Natural killer cell (primary cell): ENCODE results near the gene CEP41. TPM values are rescaled to one million over a fixed set of nuclear protein-coding genes. Genes with fewer than 3 reads are reported as not detected.
A peak's percentile ranks its signal among the peaks of the same experiment; 100 is the strongest.

Experiments used
- ATAC-seq, 3 donors: fragments of 150-1000 bp in 2 of 3; fragments of 200-7000 bp in 1 of 3; cut with Tn5 transposase; 1 replicate in 1 of 3; 2 replicates in 2 of 3; pipeline ENCODE4 v1.10.0; 2021; ENCODE audit warnings: mild to moderate bottlenecking in 2 of 3, moderate library complexity in 2 of 3
- DNase-seq, 2 donors: peaks; one replicate each; pipeline versions ENCODE4 v3.0.0 to v3.0.0-alpha.2; 2013 to 2021; ENCODE audit warnings: mixed read lengths in 1 of 2
- H3K27ac ChIP-seq: one replicate; pipeline ENCODE4 v1.5.1; 2013; ENCODE audit warnings: mild to moderate bottlenecking, low read length
- H3K27me3 ChIP-seq: one replicate; pipeline ENCODE4 v1.6.1; 2013; ENCODE audit warnings: low read length; ENCODE audit not compliant: control insufficient read depth, insufficient read depth
- H3K36me3 ChIP-seq: one replicate; pipeline ENCODE4 v1.6.1; 2013; ENCODE audit warnings: low read length; ENCODE audit not compliant: control insufficient read depth, insufficient read depth
- H3K4me1 ChIP-seq: one replicate; pipeline ENCODE4 v1.6.1; 2013; ENCODE audit warnings: low read length; ENCODE audit not compliant: control insufficient read depth, insufficient read depth
- H3K4me3 ChIP-seq: one replicate; pipeline ENCODE4 v1.5.1; 2013; ENCODE audit warnings: low read length
- H3K9me3 ChIP-seq: one replicate; pipeline ENCODE4 v1.6.1; 2013; ENCODE audit warnings: low read length; ENCODE audit not compliant: control insufficient read depth, insufficient read depth
- H3K27ac Mint-ChIP-seq, 2 donors: one replicate each; pipeline ENCODE4 v1.8.0; 2022; ENCODE audit warnings: mild to moderate bottlenecking in 2 of 2, mixed read lengths in 2 of 2, moderate library complexity in 1 of 2
- H3K27me3 Mint-ChIP-seq, 2 donors: one replicate each; pipeline ENCODE4 v1.8.0; 2022; ENCODE audit warnings: low read depth in 2 of 2, mixed read lengths in 2 of 2
- H3K36me3 Mint-ChIP-seq: one replicate; pipeline ENCODE4 v1.8.0; 2022; ENCODE audit warnings: mixed read lengths
- H3K4me1 Mint-ChIP-seq, 2 donors: one replicate each; pipeline ENCODE4 v1.8.0; 2022; ENCODE audit warnings: mixed read lengths in 2 of 2
- H3K4me3 Mint-ChIP-seq: one replicate; pipeline ENCODE4 v1.8.0; 2022; ENCODE audit warnings: mild to moderate bottlenecking, moderate library complexity, mixed read lengths
- H3K9me3 Mint-ChIP-seq, 2 donors: one replicate each; pipeline ENCODE4 v1.8.0; 2022; ENCODE audit warnings: mixed read lengths in 2 of 2
- WGBS: methylation state at CpG from one replicate; pipeline ENCODE4 v1.1.7; 2013; ENCODE audit warnings: missing lambda C conversion rate; ENCODE audit not compliant: insufficient coverage; 5-methylcytosine and 5-hydroxymethylcytosine counted together
- intact Hi-C: fragments of 100-400 bp; cut with micrococcal nuclease; formaldehyde crosslinking; loops from one replicate; pipeline ENCODE4 v1.14.2; 2022
- total RNA-seq, 4 donors: library from RNA; stranded (reverse); fragments of 120-200 nt in 1 of 4; gene quantifications; one replicate each; pipeline versions ENCODE4 v1.2.3 to v1.2.4, GENCODE V29; 2013 to 2022
- TF ChIP-seq, protein P1 (sequence below): fragments of 200-600 bp; IDR thresholded peaks from one replicate; pipeline ENCODE4 v1.8.0; 2022; ENCODE audit warnings: antibody characterized with exemption

The CEP41 gene
- total RNA-seq, 3 donors from 2014 or later (not counting 1 experiment from before 2014, with no cell fraction given): 8.7 to 14.2 (median 11.2) TPM

DNA sequence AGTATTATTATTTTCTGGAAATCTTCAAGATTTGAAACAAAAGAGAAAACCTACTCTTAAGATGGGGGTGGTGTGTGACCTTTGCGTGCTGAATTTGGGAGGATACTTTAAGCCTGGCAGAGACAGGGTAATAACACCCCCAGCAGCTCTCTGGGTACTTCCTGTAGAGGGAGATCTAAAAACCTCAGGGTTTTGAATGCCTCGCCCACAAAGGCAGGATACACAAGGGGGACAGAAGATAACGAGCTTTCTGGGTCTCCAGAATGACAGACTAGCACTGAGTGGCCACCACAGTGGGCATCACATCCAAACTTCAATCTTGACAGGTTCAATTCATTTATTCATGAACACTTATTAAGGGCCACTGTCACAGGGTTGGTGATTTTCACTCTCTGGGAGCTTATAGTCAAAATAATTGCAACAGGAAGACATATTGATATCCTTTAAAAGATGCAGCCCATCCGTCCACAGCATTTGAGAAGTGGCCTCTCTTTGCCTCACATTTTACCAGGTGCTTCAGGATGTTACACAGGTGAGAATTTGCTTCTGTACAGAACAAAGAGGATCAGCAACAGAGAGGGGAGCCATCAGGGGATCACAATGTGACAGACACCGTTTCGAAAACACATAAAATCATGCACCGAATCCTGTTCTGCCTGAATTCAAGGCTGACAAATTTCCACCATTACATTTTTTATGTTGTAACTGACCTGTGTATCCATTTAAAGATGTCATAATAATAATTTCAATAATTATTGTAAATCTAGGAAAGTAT, 46.2 kb downstream of the CEP41 start:
- H3K4me3 ChIP-seq: no peak overlapping the region
- WGBS: 48% methylated on average over 6 of the region's 7 CpGs
- H3K27me3 Mint-ChIP-seq: no peaks in the 10 kb centered on the region
- no peaks in the 10 kb centered on the region for H3K36me3 ChIP-seq
- no peaks in the 10 kb centered on the region for H3K9me3 Mint-ChIP-seq
- H3K4me1 ChIP-seq: peaks cover 14% of the 10 kb centered on the region
- H3K27ac Mint-ChIP-seq: peak overlapping the region; percentile 82 to 83
- H3K27ac ChIP-seq: no peak overlapping the region
- peak; percentile 88 to 98 (median 97) for ATAC-seq
- TF ChIP-seq, protein P1, sequence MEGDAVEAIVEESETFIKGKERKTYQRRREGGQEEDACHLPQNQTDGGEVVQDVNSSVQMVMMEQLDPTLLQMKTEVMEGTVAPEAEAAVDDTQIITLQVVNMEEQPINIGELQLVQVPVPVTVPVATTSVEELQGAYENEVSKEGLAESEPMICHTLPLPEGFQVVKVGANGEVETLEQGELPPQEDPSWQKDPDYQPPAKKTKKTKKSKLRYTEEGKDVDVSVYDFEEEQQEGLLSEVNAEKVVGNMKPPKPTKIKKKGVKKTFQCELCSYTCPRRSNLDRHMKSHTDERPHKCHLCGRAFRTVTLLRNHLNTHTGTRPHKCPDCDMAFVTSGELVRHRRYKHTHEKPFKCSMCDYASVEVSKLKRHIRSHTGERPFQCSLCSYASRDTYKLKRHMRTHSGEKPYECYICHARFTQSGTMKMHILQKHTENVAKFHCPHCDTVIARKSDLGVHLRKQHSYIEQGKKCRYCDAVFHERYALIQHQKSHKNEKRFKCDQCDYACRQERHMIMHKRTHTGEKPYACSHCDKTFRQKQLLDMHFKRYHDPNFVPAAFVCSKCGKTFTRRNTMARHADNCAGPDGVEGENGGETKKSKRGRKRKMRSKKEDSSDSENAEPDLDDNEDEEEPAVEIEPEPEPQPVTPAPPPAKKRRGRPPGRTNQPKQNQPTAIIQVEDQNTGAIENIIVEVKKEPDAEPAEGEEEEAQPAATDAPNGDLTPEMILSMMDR: no peak
- H3K36me3 Mint-ChIP-seq: peaks cover 6% of the 10 kb centered on the region
- intact Hi-C loops: no loop called here
- no peaks in the 10 kb centered on the region for H3K9me3 ChIP-seq
- peaks cover 23 to 24% of the 10 kb centered on the region in 2 donors for H3K4me1 Mint-ChIP-seq
- peak overlapping the region; percentile 81 for H3K4me3 Mint-ChIP-seq
- H3K27me3 ChIP-seq: no peaks in the 10 kb centered on the region
- peak in 1 of 2 donors; percentile 71 for DNase-seq

DNA sequence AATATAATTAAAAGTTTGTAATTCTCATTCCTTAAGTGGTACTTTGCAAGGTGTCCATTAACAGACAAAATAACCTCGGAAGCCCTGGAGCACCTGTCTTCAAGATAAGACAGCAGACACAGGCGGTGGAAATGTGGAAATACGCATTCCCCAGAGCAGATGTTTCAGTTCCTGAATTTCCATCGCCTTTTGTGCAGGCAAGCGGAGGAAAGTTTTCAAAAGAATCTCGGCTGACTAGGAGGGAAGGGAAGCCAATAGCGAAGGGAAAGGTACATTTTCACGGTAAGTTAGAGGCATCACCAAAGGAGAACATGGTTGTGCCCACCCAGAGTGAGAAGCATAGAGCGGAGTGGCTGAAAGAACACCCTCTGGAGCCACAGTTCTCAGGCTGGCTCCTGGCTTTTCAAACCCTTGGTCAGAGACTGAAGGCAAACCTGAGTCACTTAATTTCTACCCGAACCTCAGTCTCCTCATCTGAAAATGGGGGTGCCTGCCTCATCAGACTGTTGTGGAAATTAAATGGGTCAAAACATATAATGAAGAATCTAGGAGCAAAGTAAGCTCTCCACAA, 46.9 kb downstream of the CEP41 start:
- DNase-seq (no peak), ATAC-seq (peak in 2 of 3 donors; percentile 7 to 17)
- 55% methylated on average over 9 of the region's 10 CpGs for WGBS
- intact Hi-C loops: no loop called here
- Mint-ChIP-seq H3K27ac (peak overlapping the region; percentile 82 to 83), H3K9me3 (no peaks in the 10 kb centered on the region), H3K36me3 (peaks cover 5% of the 10 kb centered on the region), H3K4me1 (peaks cover 23 to 24% of the 10 kb centered on the region in 2 donors), H3K27me3 (no peaks in the 10 kb centered on the region), H3K4me3 (peak overlapping the region; percentile 81)
- Histone ChIP-seq H3K27me3 (no peaks in the 10 kb centered on the region), H3K36me3 (no peaks in the 10 kb centered on the region), H3K9me3 (no peaks in the 10 kb centered on the region), H3K27ac (no peak overlapping the region), H3K4me3 (no peak overlapping the region), H3K4me1 (peaks cover 14% of the 10 kb centered on the region)
- TF ChIP-seq, protein P1: no peak

DNA sequence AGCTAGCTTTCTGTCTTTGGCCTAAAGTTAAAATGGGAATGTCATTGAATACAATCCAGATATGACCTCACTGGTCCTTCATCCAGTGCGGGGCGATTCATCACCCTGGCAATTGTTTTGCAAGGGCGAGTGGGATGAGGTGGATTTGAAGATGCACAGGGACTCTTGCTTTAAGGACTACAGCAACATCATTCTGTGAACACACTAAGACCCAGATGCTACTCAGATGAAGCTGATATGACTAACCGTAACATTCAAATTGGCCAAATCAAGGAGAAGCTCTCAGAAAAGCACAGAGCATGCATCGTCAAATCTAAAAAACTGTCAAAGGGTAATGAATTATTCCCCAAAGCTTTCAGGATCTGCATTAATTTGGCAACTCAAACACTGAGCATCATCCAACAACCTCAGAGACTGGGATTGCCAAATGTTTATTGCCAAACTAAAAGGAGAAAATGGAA, 47.7 kb downstream of the CEP41 start:
- no peaks in the 10 kb centered on the region for H3K36me3 Mint-ChIP-seq
- WGBS: 91% methylated on average over 5 of the region's 5 CpGs

More for the DNA sequence above, 47.7 kb downstream of the CEP41 start:
- H3K9me3 ChIP-seq: no peaks in the 10 kb centered on the region
- TF ChIP-seq, protein P1: no peak
- Mint-ChIP-seq H3K4me1 (peaks cover 23 to 24% of the 10 kb centered on the region in 2 donors), H3K27ac (peak overlapping the region; percentile 82 to 83), H3K9me3 (no peaks in the 10 kb centered on the region), H3K27me3 (no peaks in the 10 kb centered on the region), H3K4me3 (no peak overlapping the region)
- ATAC-seq (no peak), DNase-seq (no peak)
- H3K36me3 ChIP-seq: no peaks in the 10 kb centered on the region
- peaks cover 14% of the 10 kb centered on the region for H3K4me1 ChIP-seq
- intact Hi-C loops: no loop called here
- no peak overlapping the region for H3K4me3 ChIP-seq
- H3K27ac ChIP-seq: no peak overlapping the region
- no peaks in the 10 kb centered on the region for H3K27me3 ChIP-seq
